HG03457 (cell line): ENCODE measurements around the gene ANXA1.
A peak's percentile ranks its signal among the peaks of the same experiment; 100 is the strongest.

Source experiments
- ATAC-seq: cut with Tn5 transposase; IDR thresholded peaks from one replicate; pipeline ENCODE4 v1.9.1; 2021; ENCODE audit warnings: moderate number of reproducible peaks; ENCODE audit not compliant: unreplicated experiment

Gene ANXA1, protein sequence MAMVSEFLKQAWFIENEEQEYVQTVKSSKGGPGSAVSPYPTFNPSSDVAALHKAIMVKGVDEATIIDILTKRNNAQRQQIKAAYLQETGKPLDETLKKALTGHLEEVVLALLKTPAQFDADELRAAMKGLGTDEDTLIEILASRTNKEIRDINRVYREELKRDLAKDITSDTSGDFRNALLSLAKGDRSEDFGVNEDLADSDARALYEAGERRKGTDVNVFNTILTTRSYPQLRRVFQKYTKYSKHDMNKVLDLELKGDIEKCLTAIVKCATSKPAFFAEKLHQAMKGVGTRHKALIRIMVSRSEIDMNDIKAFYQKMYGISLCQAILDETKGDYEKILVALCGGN

DNA sequence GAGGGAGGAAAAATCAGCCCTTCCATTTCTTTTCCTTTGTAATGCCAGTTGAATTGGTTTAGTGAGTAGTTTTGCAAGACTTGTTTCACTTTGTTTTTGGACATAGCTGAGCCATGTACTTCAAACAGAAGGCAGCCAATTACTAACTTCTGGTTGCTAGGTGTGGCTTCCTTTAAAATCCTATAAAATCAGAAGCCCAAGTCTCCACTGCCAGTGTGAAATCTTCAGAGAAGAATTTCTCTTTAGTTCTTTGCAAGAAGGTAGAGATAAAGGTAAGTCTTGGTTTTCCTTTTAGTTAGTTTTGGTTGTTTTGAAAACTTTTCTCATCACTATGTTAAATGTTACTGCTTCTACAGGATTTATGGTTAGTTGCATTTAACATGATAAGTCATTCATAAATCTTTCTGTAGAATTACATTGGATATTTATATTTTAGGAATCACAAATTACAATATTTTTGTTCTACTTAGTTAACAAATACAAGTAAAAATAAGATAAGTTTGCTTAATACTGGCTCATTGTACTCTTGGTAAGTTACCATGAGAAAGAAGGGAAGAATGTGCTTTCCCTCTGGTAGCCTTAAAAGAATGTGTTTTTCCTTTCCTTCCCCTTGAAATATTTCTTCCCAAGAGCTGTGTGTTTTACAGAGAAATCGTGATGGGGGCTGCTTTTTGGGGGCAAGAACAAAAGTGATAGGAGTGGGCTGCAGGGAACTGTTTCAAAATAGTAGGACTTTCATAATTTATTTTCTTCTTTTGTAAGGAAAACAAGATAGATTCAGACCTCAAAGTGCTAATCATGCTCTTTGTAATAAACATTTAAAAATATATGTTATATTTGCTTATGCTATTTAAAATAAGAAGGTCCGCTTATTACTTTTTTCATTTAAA lies at the start of gene ANXA1:
ANXA1 (plus strand) TSS at position 213 of the 890 bp plus-strand sequence. CDS start 6,671 bp downstream, outside the sequence.
- ATAC-seq, result no peak

DNA sequence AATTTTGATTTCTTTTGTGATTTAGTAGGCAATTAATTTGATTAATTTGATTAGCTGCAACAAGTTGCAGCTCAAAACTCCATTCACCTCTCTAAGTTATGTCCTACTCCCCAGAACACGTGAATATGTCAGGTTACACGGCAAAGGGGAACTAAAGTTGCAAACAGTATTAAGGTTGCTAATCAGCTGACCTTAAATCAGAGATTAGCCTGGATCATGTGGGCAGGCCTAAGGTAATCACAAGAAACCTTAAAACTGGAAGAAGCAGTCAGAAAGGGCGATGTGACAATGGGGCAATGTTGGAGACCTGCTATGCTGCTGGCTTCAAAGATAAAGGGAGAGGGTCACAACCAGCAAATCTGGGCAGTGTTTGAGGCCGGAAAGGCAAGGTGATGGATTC lies 47.3 kb upstream of the ANXA1 start:
- no peak for ATAC-seq

DNA sequence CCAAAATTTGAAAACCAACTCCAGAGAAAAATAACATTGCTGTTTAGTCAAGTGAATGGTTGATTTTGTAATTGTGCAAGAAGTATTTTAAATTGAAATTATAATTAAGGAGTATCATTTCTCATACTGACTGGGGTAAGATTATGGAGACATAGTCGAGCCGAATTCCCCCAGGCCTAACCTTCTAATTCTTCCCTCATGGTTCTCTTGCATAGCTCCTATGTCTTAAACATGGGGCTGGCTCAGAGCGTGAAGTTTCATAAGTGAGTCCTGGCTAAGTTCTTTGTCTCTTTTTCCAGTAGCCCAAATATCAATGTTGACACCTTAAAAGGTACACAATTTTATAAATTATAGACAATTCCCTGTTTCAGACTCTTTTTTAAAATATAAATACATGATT lies 46.7 kb upstream of the ANXA1 start:
- no peak for ATAC-seq

DNA sequence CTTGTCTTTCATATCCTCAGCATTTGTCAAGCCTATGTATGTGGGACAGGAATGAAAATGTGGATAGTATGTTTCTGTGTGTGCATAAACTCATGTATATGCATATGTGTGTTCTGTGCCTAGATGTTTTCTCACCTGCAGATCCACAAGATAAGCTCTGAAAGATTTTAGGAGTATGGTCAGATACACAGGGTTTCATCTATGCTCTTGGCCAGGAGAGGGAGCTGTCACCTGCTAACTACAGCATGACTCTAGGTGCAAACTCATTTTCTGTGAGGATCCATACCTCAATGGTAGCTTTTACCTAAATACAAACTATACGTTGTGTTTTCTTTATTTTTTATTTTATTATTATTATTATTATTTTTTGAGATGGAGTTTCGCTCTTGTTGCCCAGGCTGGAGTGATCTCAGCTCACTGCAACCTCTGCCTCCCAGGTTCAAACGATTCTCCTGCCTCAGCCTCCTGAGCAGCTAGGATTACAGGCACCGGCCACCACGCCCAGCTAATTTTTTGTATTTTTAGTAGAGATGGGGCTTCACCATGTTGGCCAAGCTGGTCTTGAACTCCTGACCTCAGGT lies 44.1 kb upstream of the ANXA1 start:
- peak; percentile 91 for ATAC-seq

DNA sequence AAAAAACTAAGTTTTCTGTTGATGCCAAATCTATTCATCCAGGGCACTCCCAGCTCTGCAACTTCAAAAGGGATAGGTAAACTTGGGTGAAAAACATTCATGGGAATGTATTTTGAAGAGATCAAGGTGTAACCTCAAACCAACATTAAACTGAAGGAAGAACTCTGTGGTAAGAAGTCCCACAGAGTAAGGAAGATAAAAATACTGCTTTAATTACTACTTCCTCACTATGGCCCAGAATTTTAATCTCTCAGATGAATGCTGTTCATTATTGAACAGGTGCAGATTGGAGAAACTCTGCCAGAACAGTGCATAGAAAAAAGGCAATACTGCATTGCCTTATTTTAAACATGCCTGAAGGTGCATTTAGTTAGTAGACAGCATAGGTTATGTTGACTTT lies 37.6 kb upstream of the ANXA1 start:
- ATAC-seq, result no peak

DNA sequence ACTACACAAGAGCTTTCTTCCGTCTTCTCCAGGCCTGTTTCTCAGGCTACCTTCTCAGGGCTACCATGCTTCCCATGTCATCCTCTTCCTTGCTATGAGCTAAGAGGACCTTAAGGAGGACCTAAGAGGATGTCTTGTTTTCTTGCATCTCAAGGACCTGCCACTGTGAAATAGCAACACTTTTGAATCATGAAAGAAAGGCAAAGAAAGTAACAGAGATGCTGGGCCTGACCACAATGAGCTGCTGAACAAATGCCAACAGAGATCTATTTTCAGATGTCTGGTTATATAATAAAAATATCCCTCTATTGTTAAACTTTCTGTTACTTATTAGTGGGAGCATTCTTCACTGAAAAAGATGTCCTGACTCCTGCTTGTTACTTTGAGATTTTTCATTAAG lies 36.7 kb upstream of the ANXA1 start:
- no peak for ATAC-seq

DNA sequence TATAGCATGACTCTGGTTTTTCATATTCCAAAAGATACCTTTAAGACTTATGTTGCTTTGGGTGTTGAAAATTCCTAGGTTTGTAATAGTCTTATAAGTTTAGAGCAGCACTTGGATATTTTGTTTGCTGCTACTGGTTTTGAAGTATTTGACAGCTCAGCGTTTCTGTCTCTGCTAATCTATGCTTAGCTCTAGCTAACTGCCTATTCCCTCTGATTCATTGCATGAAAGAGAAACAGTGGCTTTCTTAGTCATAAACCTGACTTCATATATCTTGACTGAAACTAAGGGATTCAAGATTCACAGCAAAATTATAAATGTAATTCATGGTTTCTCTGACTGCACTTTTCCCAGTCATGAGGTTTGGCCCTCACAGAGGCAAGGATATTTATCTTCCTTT lies 35.6 kb upstream of the ANXA1 start:
- no peak for ATAC-seq

DNA sequence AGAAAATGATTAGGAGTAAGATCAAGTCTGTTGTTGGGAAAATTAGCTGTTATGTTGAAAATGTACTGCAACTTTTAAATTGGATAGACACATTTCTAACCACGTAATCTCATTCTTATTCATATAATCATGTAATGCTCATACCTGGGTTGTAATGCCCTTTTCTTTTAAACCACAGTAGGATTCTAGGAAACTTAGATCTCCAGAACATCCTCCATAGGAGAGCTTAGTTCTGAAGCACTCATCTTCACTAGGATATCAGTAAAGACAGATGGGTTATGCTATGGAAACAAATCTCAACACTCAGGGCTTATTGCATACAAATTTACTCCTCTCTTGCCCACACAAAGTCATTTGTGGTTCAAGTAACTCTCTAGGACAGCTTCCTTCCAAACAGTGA lies 34.8 kb upstream of the ANXA1 start:
- no peak for ATAC-seq

DNA sequence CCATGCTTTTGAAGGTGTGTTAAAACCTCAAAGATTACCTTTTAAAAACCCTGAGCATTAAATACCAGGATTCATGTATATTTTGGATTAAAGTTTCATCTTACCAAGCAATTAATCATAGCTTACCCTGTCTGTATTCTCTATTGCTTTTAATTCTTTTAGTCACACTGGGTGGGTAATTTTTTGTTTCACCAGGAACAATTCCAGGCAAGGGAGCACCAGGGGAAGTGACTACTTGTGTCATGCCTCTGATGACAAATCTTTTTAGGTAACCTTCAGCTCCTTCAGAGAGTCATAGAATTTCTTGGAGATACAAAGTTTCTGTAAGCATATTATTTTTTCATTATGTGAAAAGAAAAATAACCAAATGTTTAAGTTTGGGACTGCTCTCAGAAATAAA lies 33.4 kb upstream of the ANXA1 start:
- ATAC-seq, result no peak

DNA sequence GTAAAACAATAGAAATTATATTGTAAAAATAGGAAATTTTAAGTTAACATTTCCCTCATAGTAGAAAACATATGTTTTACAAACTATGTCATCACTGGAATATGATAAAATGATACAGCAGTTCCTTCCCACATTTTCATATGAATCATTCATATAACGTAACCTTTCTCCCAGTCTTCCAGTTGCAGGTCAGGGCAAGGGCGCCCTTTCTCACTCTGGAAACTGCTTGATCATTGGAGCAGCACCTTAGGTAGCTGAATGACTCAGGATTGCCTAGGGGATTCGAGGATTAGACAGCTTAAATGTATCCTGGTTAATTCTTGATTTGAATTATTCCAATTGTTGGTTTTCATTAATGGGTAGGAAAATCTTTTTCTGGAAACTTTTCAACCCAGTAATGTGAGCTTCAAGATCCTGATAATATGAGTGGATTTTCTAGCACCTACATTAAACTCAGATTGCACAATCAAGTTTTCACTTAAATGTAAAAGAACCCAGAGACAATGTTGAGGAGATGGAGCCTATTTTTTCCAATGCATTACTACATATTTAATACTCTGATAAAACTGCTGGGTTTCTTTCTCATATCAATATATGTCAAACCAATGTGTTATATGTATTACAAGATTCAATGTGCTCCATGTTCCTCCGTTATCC lies 32.6 kb upstream of the ANXA1 start:
- no peak for ATAC-seq

DNA sequence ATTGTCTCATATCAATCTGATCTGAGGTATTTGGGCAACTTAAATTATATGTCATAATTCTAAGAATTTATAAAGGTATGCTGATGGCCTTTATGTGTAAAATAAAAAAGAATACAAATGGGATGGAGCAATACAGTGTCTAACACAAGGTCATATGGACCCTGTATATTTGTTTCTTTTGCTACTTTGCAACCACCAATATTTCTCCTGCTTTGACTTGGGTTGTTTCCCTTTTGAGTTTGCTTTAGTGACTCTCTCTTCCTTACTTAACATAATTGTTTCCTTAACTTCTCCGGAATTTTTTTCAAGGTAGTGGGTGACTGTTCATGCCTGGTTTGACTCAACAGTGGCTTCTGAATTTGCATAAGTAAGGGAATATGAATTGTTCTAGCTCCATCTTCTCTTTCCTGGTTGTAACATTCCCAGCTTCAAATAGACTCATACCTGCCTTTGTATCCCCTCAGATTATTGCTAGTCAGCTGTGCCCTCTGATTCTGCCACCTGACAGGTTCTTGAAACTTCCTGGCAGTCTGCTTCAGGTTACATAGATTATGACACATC lies 30.2 kb upstream of the ANXA1 start:
- ATAC-seq, result no peak

DNA sequence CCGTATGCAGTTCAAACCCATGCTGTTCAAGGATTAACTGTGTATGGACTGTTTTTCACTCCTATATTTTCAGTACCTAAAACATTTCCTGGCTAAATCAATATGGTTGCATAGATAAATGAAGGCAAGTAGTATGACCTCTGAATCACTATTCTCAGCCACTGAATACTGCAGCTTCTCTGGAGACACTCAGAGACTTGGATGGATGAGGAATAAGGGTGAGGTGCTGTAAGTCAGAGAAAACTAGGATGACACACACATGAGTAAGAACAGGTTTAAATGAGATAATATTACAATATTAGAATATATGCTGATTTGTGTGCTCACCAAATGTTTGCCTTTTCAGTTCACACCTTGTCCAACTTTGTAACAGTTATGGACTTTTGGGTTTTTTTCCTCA lies 26.0 kb upstream of the ANXA1 start:
- no peak for ATAC-seq

DNA sequence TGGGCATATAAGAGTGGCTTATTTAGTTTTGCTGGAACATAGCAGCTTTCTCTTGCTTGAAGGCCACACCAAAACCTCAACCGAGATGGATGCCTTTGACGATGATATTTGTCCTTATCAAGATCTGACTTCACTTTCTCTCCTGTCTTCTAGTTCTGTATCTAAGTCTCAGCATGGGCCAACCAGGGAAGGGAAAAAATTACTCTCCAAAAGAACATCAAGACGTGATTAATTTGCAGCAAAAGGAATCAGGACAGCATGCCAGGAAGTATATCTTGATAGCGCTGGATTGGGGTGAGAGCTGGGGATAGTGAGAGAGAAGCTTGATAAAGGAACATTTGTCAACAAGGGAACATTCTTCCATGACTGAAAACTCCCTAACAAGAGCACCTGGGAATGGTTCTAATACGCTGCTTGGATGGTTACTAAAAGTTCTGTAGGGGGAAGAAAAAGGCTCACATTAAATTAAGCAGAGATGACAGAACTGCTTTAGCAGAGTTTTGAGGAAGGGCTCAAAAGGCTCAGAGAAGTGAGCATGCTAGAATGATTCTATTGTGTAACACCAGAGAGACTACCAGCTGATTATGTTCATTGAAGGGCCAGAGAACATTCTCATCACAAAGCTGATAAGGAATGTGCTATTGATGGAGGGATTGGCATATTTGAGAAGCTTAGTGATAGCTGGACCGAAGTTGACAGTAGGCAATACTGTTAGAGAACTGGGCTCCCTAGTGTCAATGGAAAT lies 21.6 kb upstream of the ANXA1 start:
- ATAC-seq, result no peak

DNA sequence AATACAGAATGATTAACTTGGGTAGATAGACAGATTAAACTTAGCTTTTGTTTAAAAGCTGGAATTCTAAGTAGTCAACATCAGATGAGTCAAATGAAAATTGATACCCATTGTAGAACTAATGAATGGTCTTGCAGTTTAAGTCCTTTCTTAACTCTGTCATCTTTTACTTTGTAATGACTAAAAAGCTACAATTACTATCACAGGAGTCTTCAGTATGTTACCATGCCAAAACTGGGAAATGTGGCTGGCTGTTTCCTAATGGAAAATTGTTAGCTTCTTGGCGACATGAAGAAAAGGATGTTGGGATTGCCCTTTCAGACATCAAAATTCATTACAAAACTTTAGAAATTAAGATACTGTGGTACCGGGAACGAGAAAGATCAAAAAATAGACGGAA lies 20.2 kb upstream of the ANXA1 start:
- ATAC-seq, result no peak

DNA sequence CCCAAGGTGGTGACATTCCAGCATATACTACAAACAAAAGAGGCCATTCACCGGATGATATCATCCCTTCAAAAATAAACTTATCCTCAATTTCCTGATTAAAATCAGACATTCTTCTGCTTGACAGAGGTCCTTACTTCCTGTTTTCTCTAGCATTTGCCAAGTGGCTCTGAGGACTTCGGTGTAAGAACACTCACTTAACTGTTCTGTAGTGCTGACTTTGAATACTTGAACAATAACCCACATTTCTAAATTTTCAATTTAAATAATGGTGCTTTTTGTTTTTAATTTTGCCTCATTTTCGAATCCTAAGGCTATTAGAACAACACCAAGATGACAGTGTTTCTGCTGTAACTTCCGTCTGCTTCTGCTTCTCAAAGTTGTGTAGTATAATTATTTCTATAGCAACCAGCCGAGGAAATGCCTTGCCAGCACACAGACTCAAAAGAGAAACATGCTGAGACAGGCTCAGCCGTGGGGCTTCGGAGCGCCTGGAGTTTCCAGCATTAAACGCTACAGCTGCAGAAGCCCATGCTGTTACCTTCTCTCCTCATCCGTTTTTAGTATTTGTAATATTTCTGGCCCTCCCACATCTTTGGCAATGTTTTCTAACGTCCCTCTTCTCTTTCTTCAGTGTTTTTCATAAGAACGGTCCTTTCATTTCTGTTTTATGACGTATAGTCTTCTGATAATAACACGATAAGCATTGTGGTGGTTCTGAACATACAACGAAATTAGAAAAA lies 19.5 kb upstream of the ANXA1 start:
- ATAC-seq, result peak; percentile 82

DNA sequence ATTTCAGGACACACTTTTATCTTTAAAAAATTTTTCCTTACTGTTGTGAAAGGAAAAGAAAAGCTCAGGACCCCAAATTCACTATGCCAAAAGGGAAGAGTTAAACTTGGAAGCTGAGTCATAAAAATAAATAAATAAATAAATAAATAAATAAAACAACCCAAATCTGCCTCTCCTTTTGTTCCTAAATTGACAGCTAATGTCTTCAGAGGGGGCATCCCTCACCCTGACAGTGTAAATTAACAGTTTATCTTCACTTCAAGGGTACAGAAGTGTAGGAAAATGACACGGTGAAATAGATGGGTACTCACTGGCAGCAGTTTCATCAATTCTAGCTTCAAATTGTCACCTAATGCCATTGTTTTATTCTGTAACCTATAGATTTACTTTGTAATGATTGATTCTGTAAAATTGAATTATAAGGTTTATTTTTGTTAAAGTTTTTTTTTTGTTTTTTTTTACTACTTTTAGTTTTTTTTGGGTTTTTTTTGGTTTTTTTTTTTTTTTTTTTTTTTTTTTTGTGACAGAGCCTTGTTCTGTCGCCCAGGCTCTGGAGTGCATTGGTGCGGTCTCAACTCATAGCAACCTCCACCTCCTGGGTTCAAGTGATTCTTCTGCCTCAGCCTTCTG lies 18.5 kb upstream of the ANXA1 start:
- ATAC-seq, result no peak

DNA sequence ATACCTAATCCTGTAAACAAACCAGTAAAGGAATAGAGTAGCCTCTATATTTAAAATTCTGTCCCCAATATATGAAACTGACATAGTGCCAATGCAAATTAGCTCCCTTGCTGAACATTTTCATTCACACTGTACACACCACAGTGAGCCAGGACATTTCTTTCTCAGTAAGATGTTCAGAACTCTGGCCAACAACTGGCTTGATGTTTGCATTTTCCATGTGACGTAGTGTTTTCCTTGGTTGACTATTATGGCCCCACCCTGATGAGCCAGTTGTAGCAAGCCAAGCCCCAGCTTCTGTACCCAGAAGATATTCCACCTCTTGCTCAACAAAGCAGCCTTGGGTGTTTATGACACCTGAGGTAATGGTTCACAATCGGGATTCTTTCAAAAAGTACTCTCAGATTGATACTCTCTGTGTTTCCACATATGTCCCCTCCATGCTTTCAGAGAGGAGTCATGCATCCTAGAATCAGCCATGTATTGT lies 17.7 kb upstream of the ANXA1 start:
- peak; percentile 40 for ATAC-seq

DNA sequence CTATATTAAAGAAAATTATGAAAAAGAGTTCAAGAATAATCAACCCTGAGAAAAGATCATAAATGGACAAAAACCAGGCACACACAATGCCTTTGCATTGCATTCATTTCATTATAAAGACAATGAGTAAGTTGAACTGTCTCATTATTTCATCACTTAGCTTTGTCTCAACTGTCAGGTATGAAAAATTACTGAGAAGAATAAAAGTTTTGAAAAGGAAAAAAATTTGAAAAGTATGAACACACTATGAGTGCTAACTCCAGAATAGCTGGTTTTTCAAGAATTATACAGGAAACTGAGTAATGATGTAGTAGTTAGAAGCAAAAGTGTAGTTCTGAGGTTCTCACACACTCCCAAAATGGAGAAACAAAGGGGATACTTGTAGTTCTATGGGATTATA lies 16.3 kb upstream of the ANXA1 start:
- no peak for ATAC-seq

DNA sequence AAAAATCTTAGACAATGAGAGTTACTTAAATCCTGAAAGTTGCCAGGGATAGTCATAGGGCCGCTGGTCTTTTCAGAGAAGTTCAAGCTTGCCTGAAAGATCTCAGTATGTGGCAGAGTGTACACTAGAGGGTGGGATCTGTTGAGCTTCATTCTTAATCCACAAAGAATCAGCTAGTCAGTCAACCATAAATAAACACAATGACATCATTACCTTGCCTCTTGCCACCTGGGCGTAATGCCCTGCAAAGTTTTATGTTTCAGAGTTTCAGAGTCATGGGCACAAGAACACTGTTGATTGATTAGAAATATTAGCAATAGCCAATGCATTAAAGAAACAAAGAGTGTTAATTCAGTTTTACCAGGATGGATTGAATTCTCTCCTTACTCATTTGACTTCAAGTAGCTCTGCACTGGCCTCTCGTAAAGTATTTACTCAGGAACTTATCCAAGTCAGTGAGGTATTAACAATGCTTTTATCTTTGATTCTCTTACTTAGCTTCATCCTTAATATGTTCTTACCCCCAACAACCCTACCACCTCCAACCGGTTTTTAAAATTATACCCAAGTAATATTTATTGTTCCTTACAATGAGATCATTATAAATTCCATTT lies 14.3 kb upstream of the ANXA1 start:
- no peak for ATAC-seq
